ENCODE data around the gene TCF4. TPM values are rescaled to one million over a fixed set of nuclear protein-coding genes. Genes with fewer than 3 reads are reported as not detected.
A peak's percentile ranks its signal among the peaks of the same experiment; 100 is the strongest.

TCF4 gene
- total RNA-seq, 2 experiments from 2014 or later = 75.9 to 76.0 TPM

- H3K4me3 ChIP-seq (ENCODE audit: low read depth, low read length, poor library complexity, severe bottlenecking) = peak overlapping the region; percentile 73
- no TSS peak for BruUV-seq (replicated peaks)
- H3K36me3 ChIP-seq (ENCODE audit: insufficient read depth, low read length) = no peaks in the 10 kb centered on the region; the same call in 1 of the 2 replicates
- H4K20me1 ChIP-seq (ENCODE audit: insufficient read depth, low read length) = peaks cover 21% of the 10 kb centered on the region; the same call in 1 of the 2 replicates
- H3K4me1 ChIP-seq (ENCODE audit: insufficient read depth, low read length, poor library complexity, severe bottlenecking) = peaks cover 64% of the 10 kb centered on the region
- peaks cover 84% of the 10 kb centered on the region for H3K79me2 ChIP-seq (ENCODE audit: insufficient read depth, low read depth, low read length)
- peak overlapping the region; percentile 61 for H3K27ac ChIP-seq (ENCODE audit: low read depth, low read length, poor library complexity, severe bottlenecking)
- POLR2A ChIA-PET = interaction anchor here (0.6 to 1.0 kb wide), 2 partner anchors 38 to 199 kb away, joined by 3 read pairs; no protein-coding TSS in a partner anchor
- H3K9me3 ChIP-seq (ENCODE audit: low read length) = no peaks in the 10 kb centered on the region
- DNase-seq (ENCODE audit: low spot score) = no peak
- peak overlapping the region; percentile 76 for H3K4me2 ChIP-seq (ENCODE audit: low read length)
- H3K9me2 ChIP-seq (ENCODE audit: insufficient read depth, low read length) = no peaks in the 10 kb centered on the region
- TF ChIP-seq CTCF (conservative IDR thresholded peaks at IDR 0.05; ENCODE audit: low read length) (no peak), EZH2phosphoT487 (IDR thresholded peaks at IDR 0.05; ENCODE audit: borderline replicate concordance, low read depth, low read length) (no peak)
- CTCF ChIA-PET (ENCODE audit: unreplicated experiment) = no interaction called here
- intact Hi-C loops (cut with micrococcal nuclease; ENCODE audit: unreplicated experiment) = loop anchor here (2.0 to 5.0 kb wide), 3 partner anchors 51 to 268 kb away; partner anchors contain the start of gene TCF4
- H2AFZ ChIP-seq (ENCODE audit: low read length) = no peak overlapping the region
Measured at GRCh38 chr18:55319459-55320193, 268.4 kb downstream of the TCF4 start.

GRCh38 chr18:55318951-55319441 lies 269.0 kb downstream of the TCF4 start:
- Histone ChIP-seq H3K9me3 (ENCODE audit: low read length) (no peaks in the 10 kb centered on the region), H3K36me3 (ENCODE audit: insufficient read depth, low read length) (no peaks in the 10 kb centered on the region; the same call in 1 of the 2 replicates), H3K27ac (ENCODE audit: low read depth, low read length, poor library complexity, severe bottlenecking) (peak overlapping the region; percentile 14), H3K4me2 (ENCODE audit: low read length) (peak overlapping the region; percentile 76), H3K79me2 (ENCODE audit: insufficient read depth, low read depth, low read length) (peaks cover 83% of the 10 kb centered on the region), H3K4me3 (ENCODE audit: low read depth, low read length, poor library complexity, severe bottlenecking) (peak overlapping the region; percentile 73), H3K4me1 (ENCODE audit: insufficient read depth, low read length, poor library complexity, severe bottlenecking) (peaks cover 63% of the 10 kb centered on the region), H4K20me1 (ENCODE audit: insufficient read depth, low read length) (peaks cover 21% of the 10 kb centered on the region; the same call in 1 of the 2 replicates), H2AFZ (ENCODE audit: low read length) (no peak overlapping the region), H3K9me2 (ENCODE audit: insufficient read depth, low read length) (no peaks in the 10 kb centered on the region)
- CTCF ChIA-PET (ENCODE audit: unreplicated experiment) = no interaction called here
- intact Hi-C loops (cut with micrococcal nuclease; ENCODE audit: unreplicated experiment) = no loop called here
- DNase-seq (ENCODE audit: low spot score) = no peak
- no peak for TF ChIP-seq CTCF (conservative IDR thresholded peaks at IDR 0.05; ENCODE audit: low read length)
- no peak for TF ChIP-seq EZH2phosphoT487 (IDR thresholded peaks at IDR 0.05; ENCODE audit: borderline replicate concordance, low read depth, low read length)
- POLR2A ChIA-PET = interaction anchor here (0.6 to 2.2 kb wide), 4 partner anchors 8 to 200 kb away, joined by 3 to 6 read pairs (median 3); no protein-coding TSS in a partner anchor
- no TSS peak for BruUV-seq (replicated peaks)

Measured in OCI-LY7 (cell line).